ENCODE measurements around the gene ACSL1.

ACSL1 gene

DNA sequence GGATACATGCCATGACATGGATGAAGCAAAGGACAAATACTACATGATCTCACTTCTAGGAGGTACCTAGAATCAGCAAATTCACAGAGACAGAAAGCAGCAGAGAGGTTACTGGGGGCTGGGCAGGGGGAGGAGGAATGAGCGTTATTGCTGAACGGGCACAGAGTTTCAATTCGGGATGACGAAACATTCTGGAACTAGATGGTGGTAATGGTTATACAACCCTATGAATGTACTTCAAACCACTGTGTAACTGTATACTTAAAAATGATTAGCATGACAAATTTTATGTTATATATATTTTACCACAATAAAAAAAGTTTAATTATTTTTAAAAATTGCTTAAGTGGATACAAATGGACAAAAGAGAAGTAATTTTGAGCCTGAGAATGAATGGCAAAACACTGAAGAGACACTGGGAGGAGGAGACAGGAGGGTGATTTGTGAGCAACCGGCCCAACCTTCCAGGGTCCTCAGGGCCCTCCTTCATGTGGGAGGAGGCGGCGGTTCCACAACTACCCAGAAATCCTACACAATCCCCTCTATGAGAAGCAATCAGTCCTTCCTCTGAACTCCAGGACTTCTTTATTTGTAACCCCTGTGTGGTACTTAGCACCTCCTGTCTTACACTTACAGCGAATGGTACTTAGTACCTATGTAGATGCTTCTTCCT lies 14.1 kb downstream of the ACSL1 start:
- no peak for DNase-seq

- DNase-seq = no peak
These were observed 15.0 kb downstream of the ACSL1 start for GRCh38 chr4:184810720-184811119.

- no peak for DNase-seq
These were observed 17.1 kb downstream of the ACSL1 start for GRCh38 chr4:184808713-184809050.

- peak; percentile 84 to 94 for DNase-seq
These were observed 17.7 kb downstream of the ACSL1 start for GRCh38 chr4:184807797-184808712.

DNA sequence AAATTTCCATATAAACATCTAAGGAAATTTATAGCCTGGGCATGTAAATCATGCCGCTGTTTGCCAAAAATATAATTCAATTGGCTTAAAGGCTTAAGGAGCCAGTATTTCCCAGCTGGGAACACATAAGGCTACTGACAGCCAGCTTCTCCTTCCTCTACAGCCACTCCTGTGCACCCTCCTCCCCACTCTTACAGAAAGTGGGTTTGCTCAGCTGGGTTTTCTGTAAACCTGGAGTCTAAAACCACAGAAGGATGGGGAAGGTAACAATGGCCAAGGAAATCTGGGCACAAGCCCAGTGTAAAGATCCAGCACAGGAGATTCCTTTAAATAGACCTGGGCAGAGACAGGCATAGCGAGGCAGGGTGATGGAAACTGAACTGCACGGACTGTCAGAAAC lies 18.5 kb downstream of the ACSL1 start:
- DNase-seq = peak in 1 of 2 donors; percentile 24

DNA sequence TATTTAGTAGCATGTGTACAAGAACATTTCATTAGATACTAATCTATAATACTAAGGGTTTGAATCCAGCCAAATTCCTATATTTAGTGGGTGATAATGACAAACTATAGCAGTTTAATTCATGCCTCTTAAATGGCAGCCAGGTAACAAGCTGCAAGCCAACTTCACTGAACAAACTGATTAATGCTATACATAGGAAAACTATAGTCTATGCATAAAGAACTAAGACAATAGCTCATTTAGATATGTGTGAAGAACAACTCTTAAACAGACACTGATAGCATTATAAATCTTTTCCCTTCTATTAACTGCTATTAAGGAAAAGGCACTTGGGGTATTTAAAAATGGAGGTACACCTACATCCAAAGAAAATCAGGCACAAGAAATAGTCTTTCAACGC lies 19.1 kb downstream of the ACSL1 start:
- no peak for DNase-seq

DNA sequence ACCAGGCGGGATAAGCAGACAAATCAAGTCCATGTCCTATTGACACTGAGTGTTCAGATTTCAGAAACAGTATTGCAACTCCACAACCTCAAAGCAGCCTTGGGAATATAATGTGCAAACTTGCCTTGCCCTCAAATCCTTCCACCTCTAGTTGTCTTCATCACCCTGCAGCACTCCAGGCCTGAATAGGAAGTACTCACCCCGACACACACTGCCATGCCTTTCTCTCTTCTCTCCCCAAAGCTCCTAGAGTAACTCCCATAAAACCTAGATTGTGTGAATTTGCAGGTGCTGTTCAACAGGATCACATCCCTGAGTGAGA lies 19.6 kb downstream of the ACSL1 start:
- DNase-seq = no peak

DNA sequence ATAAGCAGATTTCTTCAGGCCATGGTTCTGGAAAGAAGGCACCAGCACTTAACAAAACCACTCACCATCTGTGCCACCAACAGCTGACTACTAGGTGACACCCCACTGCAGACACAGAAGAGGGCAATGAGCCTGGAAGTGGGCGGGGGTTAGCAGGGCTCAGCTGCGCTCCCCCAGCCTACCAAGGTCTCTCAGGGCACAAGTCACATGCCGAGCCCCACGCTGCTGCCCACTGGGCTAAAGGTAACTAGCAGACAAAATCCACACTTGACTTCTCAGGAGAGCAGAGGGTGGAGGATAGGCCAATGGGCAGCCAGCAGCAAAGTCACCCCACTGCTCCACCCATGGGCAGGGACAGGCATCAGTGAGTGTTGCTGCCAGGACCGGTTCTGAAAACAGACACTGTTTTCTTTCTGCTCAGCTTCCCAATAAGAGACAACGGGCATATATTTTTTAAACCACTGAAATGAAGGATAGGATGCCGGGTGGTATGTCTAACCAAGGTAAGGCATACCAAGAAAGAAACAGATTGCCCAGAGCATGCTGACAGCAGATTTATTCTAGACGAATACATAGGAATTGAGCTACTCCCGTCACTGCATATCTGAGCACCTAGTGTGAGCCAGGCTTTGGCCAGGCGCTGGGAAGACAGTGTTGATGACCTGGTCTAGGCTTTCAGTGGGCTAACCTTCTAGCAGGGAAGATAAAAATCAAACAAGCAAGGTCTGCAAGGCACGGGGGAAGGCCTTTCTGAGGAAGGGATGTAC lies 20.1 kb downstream of the ACSL1 start:
- peak; percentile 70 for DNase-seq

- no peak for DNase-seq
These were observed 21.1 kb downstream of the ACSL1 start for GRCh38 chr4:184804621-184805020.

DNA sequence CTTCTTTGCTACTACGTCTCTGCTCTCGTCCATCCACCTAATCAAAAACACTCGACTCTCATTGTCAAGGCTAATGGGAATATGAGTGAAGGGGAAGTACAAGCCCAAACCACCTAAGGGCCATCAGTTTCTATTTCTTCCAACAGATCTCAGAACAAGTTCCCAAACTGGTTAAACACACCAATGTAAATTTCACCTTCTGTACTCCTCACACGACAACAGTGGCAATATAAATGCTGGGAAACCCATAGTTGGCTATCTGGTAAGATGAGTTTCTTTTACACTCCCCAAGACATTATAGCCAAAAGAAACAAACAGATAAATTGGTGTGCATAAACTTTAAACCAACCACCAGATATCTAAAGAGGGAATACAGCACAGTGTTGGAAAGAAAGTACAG lies 21.9 kb downstream of the ACSL1 start:
- DNase-seq = no peak

- DNase-seq = no peak
These were observed 22.6 kb downstream of the ACSL1 start for GRCh38 chr4:184803133-184803532.

- DNase-seq = no peak
These were observed 23.1 kb downstream of the ACSL1 start for GRCh38 chr4:184802697-184803015.

DNA sequence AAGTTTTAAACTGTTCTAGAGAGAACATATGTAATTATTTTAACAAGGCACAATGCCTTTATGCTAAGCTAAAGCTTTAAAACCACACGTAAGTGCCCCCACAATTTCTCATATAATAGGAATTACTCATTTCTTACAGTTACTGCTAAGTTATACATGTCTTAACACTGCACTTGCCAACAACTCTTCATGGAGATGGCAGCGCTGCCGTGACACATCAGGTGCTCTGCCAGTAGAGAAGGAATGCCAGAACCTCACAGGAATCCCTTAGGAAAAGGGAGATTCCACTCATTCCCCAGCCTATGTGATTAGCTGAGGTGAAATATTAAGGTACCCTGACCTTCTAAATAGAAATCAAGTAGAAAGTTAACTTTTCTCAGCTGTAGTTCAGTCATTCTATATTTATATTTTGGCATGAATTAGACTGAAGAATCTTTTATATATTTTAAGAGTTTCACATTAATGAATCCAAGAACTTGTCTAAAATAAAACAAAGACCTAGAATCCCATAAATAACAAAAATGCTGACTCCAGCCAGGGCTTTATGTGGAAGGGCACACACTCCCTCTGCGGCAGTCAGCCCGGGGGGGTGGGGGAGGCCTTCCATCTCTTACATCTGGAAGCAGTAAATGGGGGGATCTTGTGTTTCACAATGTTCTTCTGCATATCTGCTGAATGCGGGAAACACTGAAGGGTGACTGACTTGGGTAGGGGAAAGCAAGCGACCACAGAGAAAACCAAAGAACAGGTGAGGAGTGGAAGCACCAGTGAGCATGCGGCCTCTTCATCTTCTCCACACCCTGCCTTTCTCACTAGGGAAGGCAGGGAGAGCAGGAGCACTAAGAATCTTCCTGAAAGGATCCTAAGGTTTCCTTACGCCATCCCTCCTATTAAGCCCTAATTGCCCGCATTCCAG lies 23.7 kb downstream of the ACSL1 start:
- no peak for DNase-seq

- DNase-seq = no peak
These were observed 27.3 kb downstream of the ACSL1 start for GRCh38 chr4:184798504-184798903.

GRCh38 chr4:184796906-184797305 lies 28.9 kb downstream of the ACSL1 start:
- DNase-seq = no peak

- no peak for DNase-seq
These were observed 30.4 kb downstream of the ACSL1 start for GRCh38 chr4:184795214-184795844.

- no peak for DNase-seq
These were observed 31.3 kb downstream of the ACSL1 start for GRCh38 chr4:184794470-184794869.

DNA sequence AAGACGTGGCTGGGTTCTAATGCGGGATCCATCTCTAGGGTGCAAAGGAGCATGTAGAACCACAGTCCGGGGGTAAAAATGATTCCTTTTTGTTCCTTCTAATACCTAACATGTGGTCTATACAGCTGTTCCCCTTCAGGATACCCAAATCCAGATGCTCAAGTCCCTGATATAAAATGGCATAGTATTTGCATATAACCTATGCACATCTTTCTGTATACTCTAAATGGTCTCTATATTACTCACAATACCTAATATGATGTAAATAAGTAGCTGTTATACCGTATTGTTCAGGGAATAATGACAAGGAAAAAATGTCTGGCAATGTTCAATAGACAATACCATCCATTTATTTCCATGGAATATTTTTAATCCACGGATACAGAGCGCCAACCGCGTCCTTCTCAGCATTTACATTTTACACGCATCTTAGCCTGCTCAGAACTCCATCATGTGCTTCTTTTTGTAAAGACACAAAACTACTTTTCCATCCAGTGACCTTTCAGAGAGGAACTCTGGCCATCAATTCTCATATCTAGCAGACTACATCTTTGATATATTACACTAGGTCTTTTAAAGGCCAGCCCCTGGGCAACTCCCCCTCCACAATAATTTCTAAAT lies 31.9 kb downstream of the ACSL1 start:
- no peak for DNase-seq

DNA sequence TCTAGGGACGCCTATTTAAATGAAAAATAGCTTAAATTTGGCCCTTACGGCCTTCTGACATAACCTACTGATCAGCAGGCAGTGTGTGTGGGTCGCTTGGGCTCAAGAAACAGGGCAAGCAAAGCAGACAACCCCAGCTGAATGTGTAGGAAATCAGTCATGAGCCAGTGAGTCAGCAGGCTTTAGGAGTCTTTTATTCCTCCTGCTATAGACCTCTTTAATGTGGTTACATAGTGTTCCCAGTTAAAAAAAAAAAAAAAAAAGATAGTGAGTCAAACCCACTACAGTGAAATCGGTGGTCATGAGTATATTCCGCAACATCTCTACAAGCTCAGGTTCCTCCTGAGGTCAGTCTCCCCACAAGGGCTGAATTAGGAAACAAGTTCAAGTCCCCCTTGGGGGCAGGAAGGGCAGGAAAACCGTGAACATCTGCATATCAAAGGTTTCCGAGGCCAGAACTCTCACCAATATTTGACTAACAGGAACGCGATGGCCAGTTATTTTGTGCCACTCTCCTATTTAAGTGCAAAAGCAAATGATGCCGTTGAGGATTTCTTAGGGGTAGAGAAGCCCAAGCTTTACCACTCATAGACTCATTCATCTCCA lies 32.7 kb downstream of the ACSL1 start:
- no peak for DNase-seq

GRCh38 chr4:184792334-184792733 lies 33.4 kb downstream of the ACSL1 start:
- DNase-seq = no peak

GRCh38 chr4:184790826-184791225 lies 34.9 kb downstream of the ACSL1 start:
- DNase-seq = no peak
